ENCODE data around the gene CXCL1. TPM values are rescaled to one million over a fixed set of nuclear protein-coding genes. Genes with fewer than 3 reads are reported as not detected.

The CXCL1 gene
- total and polyA plus RNA-seq, 2 donors (not counting 3 experiments of a cell fraction or from before 2014, with no cell fraction given) = 20.0 to 26.7 TPM

DNA sequence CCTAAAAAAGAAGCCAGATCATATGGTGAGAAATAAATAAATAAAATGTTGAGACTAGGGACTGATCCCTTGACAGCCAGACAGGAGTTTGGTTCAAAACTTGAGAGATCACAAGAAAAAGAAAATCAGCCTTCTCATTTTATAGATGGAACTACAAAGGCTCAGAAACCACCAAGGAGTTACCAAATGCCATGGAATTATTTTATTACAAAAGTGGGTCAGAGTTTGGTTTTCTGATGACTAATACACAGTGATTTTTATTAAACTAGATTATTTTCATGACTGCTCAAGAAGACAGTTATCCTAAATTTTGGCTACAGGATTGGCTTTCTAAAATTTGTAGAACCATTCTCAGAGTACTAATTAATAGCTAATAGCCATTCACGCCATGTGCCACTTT, 6.2 kb downstream of the CXCL1 start:
- dilution Hi-C loops (cut with MboI; ENCODE audit: extremely low pct_ligation_motif_present, low sequenced_read_pairs) = no loop called here
- CTCF ChIA-PET = no interaction called here
- FAIRE-seq = no peak

DNA sequence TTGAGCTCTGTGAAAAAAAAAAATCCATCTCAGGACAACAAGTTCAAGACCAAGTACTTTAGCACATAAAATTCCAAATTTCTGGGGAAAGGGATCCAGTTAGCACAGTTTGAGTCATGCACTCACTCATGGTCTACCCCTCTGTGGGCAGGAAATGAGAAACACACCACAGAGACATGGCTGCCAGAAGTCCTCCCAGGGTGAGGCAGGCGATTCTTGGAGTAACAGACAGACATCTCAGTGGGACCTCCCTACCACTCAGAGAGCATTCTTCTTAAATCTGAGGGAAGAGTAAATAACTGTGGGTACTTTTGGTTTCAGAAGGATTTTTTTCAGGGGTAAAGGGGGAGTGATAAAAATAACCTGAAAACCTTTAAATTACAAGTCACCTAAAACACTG, 14.1 kb downstream of the CXCL1 start:
- no peak overlapping the region for H3K4me3 ChIP-seq (replicated peaks in 1 of 3; ENCODE audit: insufficient read depth in 1 of 3, low read depth in 1 of 3, low read length in 3 of 3)
- no peak overlapping the region for H3K9ac ChIP-seq (replicated peaks; ENCODE audit: extremely low read depth, insufficient read depth, low read length)
- H2AFZ ChIP-seq (ENCODE audit: low read depth, low read length) = peak overlapping the region; percentile 56
- TF ChIP-seq POLR2A (IDR thresholded peaks at IDR 0.05; ENCODE audit: low read depth, low read length) (no peak), POLR2AphosphoS5 (IDR thresholded peaks at IDR 0.05; ENCODE audit: insufficient read depth, low read depth, low read length) (peak; percentile 14), FOS (IDR thresholded peaks at IDR 0.05; ENCODE audit: borderline replicate concordance, insufficient read depth, low read length) (peak; percentile 73), JUN (IDR thresholded peaks at IDR 0.05; ENCODE audit: borderline replicate concordance, insufficient read depth, insufficient read length, low read depth) (peak; percentile 3)
- no peaks in the 10 kb centered on the region for H3K27me3 ChIP-seq (ENCODE audit: control insufficient read depth in 2 of 2, insufficient read depth in 2 of 2, low read length in 2 of 2)
- CTCF ChIA-PET = interaction anchor here (1.3 kb wide), 1 partner anchor 15 kb away, joined by 5 read pairs; the partner anchor contains the start of gene CXCL1
- dilution Hi-C loops (cut with MboI; ENCODE audit: extremely low pct_ligation_motif_present, low sequenced_read_pairs) = no loop called here
- H3K9me3 ChIP-seq (replicated peaks; ENCODE audit: control insufficient read depth, insufficient read depth, low read length) = no peaks in the 10 kb centered on the region
- H3K9me1 ChIP-seq (replicated peaks; ENCODE audit: control insufficient read depth, extremely low read depth, insufficient read depth, low read length) = no peaks in the 10 kb centered on the region
- peaks cover 3% of the 10 kb centered on the region for H3K4me1 ChIP-seq (ENCODE audit: control insufficient read depth, extremely low read depth, insufficient read depth, low read length)
- FAIRE-seq (no peak), DNase-seq (ENCODE audit: low read depth, low spot score) (peak; percentile 25)
- H3K36me3 ChIP-seq (ENCODE audit: control insufficient read depth in 2 of 2, extremely low read depth in 1 of 2, insufficient read depth in 2 of 2, low read length in 2 of 2) = no peaks in the 10 kb centered on the region
- peak overlapping the region; percentile 21 for H3K4me2 ChIP-seq (ENCODE audit: insufficient read depth, low read length)
- H4K20me1 ChIP-seq (replicated peaks; ENCODE audit: control insufficient read depth, extremely low read depth, insufficient read depth, low read length) = no peaks in the 10 kb centered on the region
- H3K79me2 ChIP-seq (ENCODE audit: control insufficient read depth, insufficient read depth, low read length) = no peaks in the 10 kb centered on the region
- no TSS peak for BruUV-seq (replicated peaks)
- POLR2A ChIA-PET = no interaction called here
- intact Hi-C loops (cut with micrococcal nuclease) = no loop called here
- no peak overlapping the region for H3K27ac ChIP-seq (ENCODE audit: insufficient read depth, low read depth, low read length)

More for the DNA sequence above, 6.2 kb downstream of the CXCL1 start:
- H3K4me3 ChIP-seq (replicated peaks in 1 of 3; ENCODE audit: insufficient read depth in 1 of 3, low read depth in 1 of 3, low read length in 3 of 3) = no peak overlapping the region
- H3K9ac ChIP-seq (replicated peaks; ENCODE audit: extremely low read depth, insufficient read depth, low read length) = no peak overlapping the region
- H3K4me2 ChIP-seq (ENCODE audit: insufficient read depth, low read length) = no peak overlapping the region
- no peaks in the 10 kb centered on the region for H3K9me3 ChIP-seq (replicated peaks; ENCODE audit: control insufficient read depth, insufficient read depth, low read length)
- H3K36me3 ChIP-seq (ENCODE audit: control insufficient read depth in 2 of 2, extremely low read depth in 1 of 2, insufficient read depth in 2 of 2, low read length in 2 of 2) = no peaks in the 10 kb centered on the region
- POLR2A ChIA-PET = no interaction called here
- H3K79me2 ChIP-seq (ENCODE audit: control insufficient read depth, insufficient read depth, low read length) = no peaks in the 10 kb centered on the region
- H3K27me3 ChIP-seq (ENCODE audit: control insufficient read depth in 2 of 2, insufficient read depth in 2 of 2, low read length in 2 of 2) = no peaks in the 10 kb centered on the region
- no TSS peak for BruUV-seq (replicated peaks)
- peaks cover 17% of the 10 kb centered on the region for H3K4me1 ChIP-seq (ENCODE audit: control insufficient read depth, extremely low read depth, insufficient read depth, low read length)
- no peak for TF ChIP-seq POLR2A (IDR thresholded peaks at IDR 0.05; ENCODE audit: low read depth, low read length)
- no peaks in the 10 kb centered on the region for H3K9me1 ChIP-seq (replicated peaks; ENCODE audit: control insufficient read depth, extremely low read depth, insufficient read depth, low read length)
- no peak for DNase-seq (ENCODE audit: low read depth, low spot score)
- intact Hi-C loops (cut with micrococcal nuclease) = no loop called here
- no peaks in the 10 kb centered on the region for H4K20me1 ChIP-seq (replicated peaks; ENCODE audit: control insufficient read depth, extremely low read depth, insufficient read depth, low read length)
- H2AFZ ChIP-seq (ENCODE audit: low read depth, low read length) = no peak overlapping the region
- H3K27ac ChIP-seq (ENCODE audit: insufficient read depth, low read depth, low read length) = no peak overlapping the region
